Smooth muscle cell (in vitro differentiated cells): ENCODE measurements around the gene CELSR1. TPM values are rescaled to one million over a fixed set of nuclear protein-coding genes. Genes with fewer than 3 reads are reported as not detected.
"Not testable (repeated sequence)": the region's sequence is repeated elsewhere in the genome, so short reads cannot be mapped to it uniquely, and the experiment has no call there.

Source experiments
- DNase-seq: peaks from one replicate; lab custom pipeline; 2025; ENCODE audit not compliant: unreplicated experiment; lab: John Stamatoyannopoulos, UW
- H2AFZ ChIP-seq: fragments of 200-600 bp; sonication (generic); 2 replicates; pipeline ENCODE4 v1.6.0; 2016; ENCODE audit warnings: antibody characterized with exemption, low read depth, mild to moderate bottlenecking
- H3F3A ChIP-seq: fragments of 200-600 bp; sonication (generic); 2 replicates; pipeline ENCODE4 v1.6.0; 2017; ENCODE audit warnings: antibody characterized with exemption, low read depth
- H3K27ac ChIP-seq: fragments of 200-600 bp; sonication (generic); 2 replicates; pipeline ENCODE4 v1.5.1; 2016; ENCODE audit warnings: low read depth, mild to moderate bottlenecking
- H3K27me3 ChIP-seq: fragments of 200-600 bp; sonication (generic); 2 replicates; pipeline ENCODE4 v1.6.1; 2016; ENCODE audit warnings: low read depth, mild to moderate bottlenecking
- H3K36me3 ChIP-seq: fragments of 200-600 bp; sonication (generic); 2 replicates; pipeline ENCODE4 v1.5.1; 2016; ENCODE audit warnings: low read depth
- H3K4me1 ChIP-seq: fragments of 200-600 bp; sonication (generic); 2 replicates; pipeline ENCODE4 v1.5.1; 2016; ENCODE audit warnings: low read depth
- H3K4me2 ChIP-seq: fragments of 200-600 bp; sonication (generic); 2 replicates; pipeline ENCODE4 v1.6.0; 2016; ENCODE audit warnings: mild to moderate bottlenecking
- H3K4me3 ChIP-seq: fragments of 200-600 bp; sonication (generic); 2 replicates; pipeline ENCODE4 v1.5.1; 2016; ENCODE audit warnings: mild to moderate bottlenecking
- H3K79me2 ChIP-seq: fragments of 200-600 bp; sonication (generic); 2 replicates; pipeline ENCODE4 v1.6.0; 2016; ENCODE audit warnings: low read depth, mild to moderate bottlenecking
- H3K9ac ChIP-seq: fragments of 200-600 bp; sonication (generic); 2 replicates; pipeline ENCODE4 v1.6.0; 2016; ENCODE audit warnings: low read depth
- H3K9me3 ChIP-seq: fragments of 200-600 bp; sonication (generic); replicated peaks from 2 replicates; pipeline ENCODE4 v1.5.1; 2016; ENCODE audit warnings: low read depth
- H4K20me1 ChIP-seq: fragments of 200-600 bp; sonication (generic); 2 replicates; pipeline ENCODE4 v1.6.0; 2016; ENCODE audit warnings: low read depth
- WGBS: methylation state at CpG from one replicate; pipeline ENCODE4 v1.1.7; 2016; ENCODE audit warnings: low lambda C conversion rate; 5-methylcytosine and 5-hydroxymethylcytosine counted together
- polyA plus RNA-seq: library from polyadenylated mRNA; unstranded; fragments of >200 nt; fragmentation: Nextera tagmentation; extraction: Ambion mirVana; gene quantifications from 2 replicates; pipeline ENCODE4 v1.2.1, GENCODE V29; 2016
- total RNA-seq: library from RNA; depleted of rRNA; stranded (reverse); fragments of >200 nt; gene quantifications from 2 replicates; pipeline ENCODE4 v1.2.3, GENCODE V29; 2014
- TF ChIP-seq, protein P1 (sequence below): fragments of 200-600 bp; sonication (generic); IDR thresholded peaks from 2 replicates; pipeline ENCODE4 v1.5.1; 2017; ENCODE audit warnings: borderline replicate concordance, mild to moderate bottlenecking, antibody characterized with exemption; ENCODE audit not compliant: insufficient read depth, poor library complexity, severe bottlenecking

Gene CELSR1
- total and polyA plus RNA-seq, 2 experiments from 2014 or later = 3.6 to 15.2 TPM

DNA sequence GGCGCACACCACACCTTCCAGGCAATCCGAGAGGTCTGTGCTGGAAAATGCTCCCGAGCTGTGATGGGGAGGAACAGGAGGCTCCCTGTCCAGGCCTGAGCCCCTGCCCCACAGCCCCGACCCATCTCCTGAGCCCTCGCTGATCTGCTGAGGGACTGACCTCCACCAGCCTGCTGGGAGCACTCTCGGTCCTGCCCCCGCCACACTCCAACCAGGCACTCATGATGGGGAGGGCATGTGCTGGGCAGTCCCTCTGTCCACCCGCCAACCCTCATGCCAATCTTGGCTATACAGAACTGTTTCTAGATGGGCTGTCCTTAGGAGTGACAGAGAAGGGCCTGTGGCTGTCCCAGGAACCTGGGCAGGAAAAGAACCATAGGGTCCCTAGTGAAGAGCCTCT, 131.1 kb downstream of the CELSR1 start:
- H3K4me2 ChIP-seq = no peak overlapping the region
- no peak overlapping the region for H2AFZ ChIP-seq
- no peak overlapping the region for H3K4me3 ChIP-seq
- H3K36me3 ChIP-seq = no peaks in the 10 kb centered on the region
- H3F3A ChIP-seq = no peaks in the 10 kb centered on the region
- H3K4me1 ChIP-seq = no peaks in the 10 kb centered on the region
- no peaks in the 10 kb centered on the region for H4K20me1 ChIP-seq
- H3K79me2 ChIP-seq = no peaks in the 10 kb centered on the region
- TF ChIP-seq, protein P1, sequence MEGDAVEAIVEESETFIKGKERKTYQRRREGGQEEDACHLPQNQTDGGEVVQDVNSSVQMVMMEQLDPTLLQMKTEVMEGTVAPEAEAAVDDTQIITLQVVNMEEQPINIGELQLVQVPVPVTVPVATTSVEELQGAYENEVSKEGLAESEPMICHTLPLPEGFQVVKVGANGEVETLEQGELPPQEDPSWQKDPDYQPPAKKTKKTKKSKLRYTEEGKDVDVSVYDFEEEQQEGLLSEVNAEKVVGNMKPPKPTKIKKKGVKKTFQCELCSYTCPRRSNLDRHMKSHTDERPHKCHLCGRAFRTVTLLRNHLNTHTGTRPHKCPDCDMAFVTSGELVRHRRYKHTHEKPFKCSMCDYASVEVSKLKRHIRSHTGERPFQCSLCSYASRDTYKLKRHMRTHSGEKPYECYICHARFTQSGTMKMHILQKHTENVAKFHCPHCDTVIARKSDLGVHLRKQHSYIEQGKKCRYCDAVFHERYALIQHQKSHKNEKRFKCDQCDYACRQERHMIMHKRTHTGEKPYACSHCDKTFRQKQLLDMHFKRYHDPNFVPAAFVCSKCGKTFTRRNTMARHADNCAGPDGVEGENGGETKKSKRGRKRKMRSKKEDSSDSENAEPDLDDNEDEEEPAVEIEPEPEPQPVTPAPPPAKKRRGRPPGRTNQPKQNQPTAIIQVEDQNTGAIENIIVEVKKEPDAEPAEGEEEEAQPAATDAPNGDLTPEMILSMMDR = no peak
- H3K9ac ChIP-seq = no peak overlapping the region
- H3K27ac ChIP-seq = no peak overlapping the region
- DNase-seq = no peak
- H3K27me3 ChIP-seq = no peaks in the 10 kb centered on the region
- H3K9me3 ChIP-seq = no peaks in the 10 kb centered on the region
- WGBS = 76% methylated on average over 8 of the region's 8 CpGs

DNA sequence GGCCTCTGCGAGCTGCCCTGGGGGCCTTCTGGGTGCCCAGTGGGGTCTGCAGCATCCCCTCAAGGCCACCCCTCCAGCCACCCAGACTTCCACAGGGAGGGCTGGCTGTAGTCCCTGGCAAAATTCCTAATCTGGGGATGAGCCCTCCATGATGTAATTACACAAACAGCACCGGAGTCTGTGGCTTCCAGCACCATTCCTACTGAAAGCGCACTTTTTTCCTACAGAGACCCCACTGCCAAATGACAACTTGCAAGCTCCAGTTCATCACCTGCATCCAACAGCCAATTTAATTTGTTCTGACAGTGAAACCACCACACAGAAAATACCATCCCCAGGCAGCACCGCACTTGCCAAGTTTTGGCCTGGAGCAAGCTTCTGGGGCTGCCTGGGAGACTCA, 131.5 kb downstream of the CELSR1 start:
- H3K9ac ChIP-seq = no peak overlapping the region
- TF ChIP-seq, protein P1 = no peak
- DNase-seq = no peak
- no peaks in the 10 kb centered on the region for H3K79me2 ChIP-seq
- H3K4me2 ChIP-seq = no peak overlapping the region
- H3K27ac ChIP-seq = no peak overlapping the region
- no peaks in the 10 kb centered on the region for H3K4me1 ChIP-seq
- H3K27me3 ChIP-seq = no peaks in the 10 kb centered on the region
- 90% methylated on average over 4 of the region's 4 CpGs for WGBS
- H3K9me3 ChIP-seq = no peaks in the 10 kb centered on the region
- no peak overlapping the region for H2AFZ ChIP-seq
- H3K4me3 ChIP-seq = no peak overlapping the region
- no peaks in the 10 kb centered on the region for H3K36me3 ChIP-seq
- no peaks in the 10 kb centered on the region for H4K20me1 ChIP-seq
- no peaks in the 10 kb centered on the region for H3F3A ChIP-seq

DNA sequence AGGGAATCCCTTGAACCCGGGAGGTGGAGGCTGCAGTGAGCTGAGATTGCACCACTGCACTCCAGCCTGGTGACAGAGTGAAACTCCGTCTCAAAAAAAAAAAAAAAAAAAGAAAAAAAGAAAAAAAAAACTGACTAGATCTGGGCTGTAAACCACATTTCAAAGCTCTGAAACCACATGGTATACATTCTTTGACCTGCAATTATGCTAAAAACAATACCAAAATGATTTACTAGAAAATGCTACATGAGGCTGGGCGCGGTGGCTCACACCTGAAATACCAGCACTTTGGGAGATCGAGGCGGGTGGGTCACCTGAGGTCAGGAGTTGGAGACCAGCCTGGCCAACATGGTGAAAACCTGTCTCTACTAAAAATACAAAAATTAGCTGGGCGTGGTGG, 133.5 kb downstream of the CELSR1 start:
- not testable (repeated sequence) for DNase-seq, H3K9me3 ChIP-seq, H3K36me3 ChIP-seq, H2AFZ ChIP-seq, H3K27ac ChIP-seq, H3K79me2 ChIP-seq, H3K9ac ChIP-seq, H3F3A ChIP-seq, H3K4me2 ChIP-seq, H4K20me1 ChIP-seq, H3K27me3 ChIP-seq, H3K4me1 ChIP-seq, H3K4me3 ChIP-seq
- 89% methylated on average over 7 of the region's 7 CpGs for WGBS

DNA sequence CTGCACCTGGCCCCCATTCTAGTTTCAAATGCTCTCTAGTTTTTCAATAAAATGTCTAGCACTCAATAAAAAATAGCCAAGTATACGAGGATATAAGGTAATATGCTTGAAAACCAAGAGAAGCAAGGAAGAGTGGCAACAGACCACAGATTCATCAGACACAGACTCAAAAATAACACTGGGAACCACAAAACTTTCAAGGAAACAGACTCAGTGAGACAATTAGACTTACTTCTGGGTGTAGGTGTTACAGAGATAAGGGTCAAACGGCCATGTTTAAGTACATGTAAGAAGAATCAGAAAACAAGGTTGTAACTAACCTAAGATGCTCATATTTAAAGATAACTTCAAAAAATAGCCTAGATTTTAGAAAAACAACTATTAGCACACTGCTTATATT, 134.9 kb downstream of the CELSR1 start:
- Histone ChIP-seq H3F3A (no peaks in the 10 kb centered on the region), H3K27ac (no peak overlapping the region), H3K4me3 (no peak overlapping the region), H3K4me1 (no peaks in the 10 kb centered on the region), H3K9ac (no peak overlapping the region), H2AFZ (no peak overlapping the region), H3K27me3 (no peaks in the 10 kb centered on the region), H3K4me2 (no peak overlapping the region), H3K9me3 (no peaks in the 10 kb centered on the region), H3K79me2 (no peaks in the 10 kb centered on the region), H4K20me1 (no peaks in the 10 kb centered on the region), H3K36me3 (no peaks in the 10 kb centered on the region)
- TF ChIP-seq, protein P1 = no peak
- no peak for DNase-seq
- WGBS = 91% methylated on average over 2 of the region's 2 CpGs
